ENCODE data around the gene HGF.

The HGF gene

DNA sequence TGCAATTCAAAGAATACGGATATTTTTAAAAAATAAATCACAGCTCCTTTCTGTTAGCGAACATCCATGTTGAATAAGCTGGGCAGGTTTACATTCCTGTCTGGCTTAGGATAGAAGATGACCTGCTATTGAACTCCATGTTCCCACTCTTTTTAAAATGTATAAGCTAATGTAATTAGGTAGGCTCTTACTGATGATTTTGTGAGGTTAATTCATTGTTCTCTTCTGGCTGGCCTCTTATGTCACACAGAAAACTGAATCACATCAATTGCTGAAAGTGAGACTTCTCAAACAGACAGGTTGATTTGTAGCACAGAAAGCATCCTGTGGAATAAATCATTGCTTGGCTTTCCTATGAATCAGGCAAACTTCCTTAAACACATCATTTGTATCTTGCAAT is 24.2 kb downstream of the HGF start:
- H3K4me1 ChIP-seq (ENCODE audit: control insufficient read depth, insufficient read depth, low read depth, low read length): no peaks in the 10 kb centered on the region
- no peaks in the 10 kb centered on the region for H3K27me3 ChIP-seq (ENCODE audit: control insufficient read depth in 1 of 2, insufficient read depth in 1 of 2, low read length in 2 of 2)
- H3K27ac ChIP-seq (ENCODE audit: low read length, poor library complexity, severe bottlenecking): no peak overlapping the region
- whole genome bisulfite sequencing: 100% methylated on average over 1 of the region's 2 CpGs
- H2BK120ac ChIP-seq (ENCODE audit: low read depth, low read length): no peak overlapping the region
- H4K8ac ChIP-seq (ENCODE audit: low read length): no peak overlapping the region
- H2BK15ac ChIP-seq (ENCODE audit: low read depth, poor library complexity, severe bottlenecking): no peak overlapping the region
- H3K14ac ChIP-seq (ENCODE audit: low read length in 2 of 2): no peak overlapping the region
- H3K4me2 ChIP-seq (ENCODE audit: low read length, poor library complexity, severe bottlenecking): no peak overlapping the region
- peaks cover 1% of the 10 kb centered on the region for H3K9me3 ChIP-seq (ENCODE audit: control insufficient read depth, low read length)
- no peak overlapping the region for H3K18ac ChIP-seq (ENCODE audit: low read depth in 1 of 2, low read length in 2 of 2)
- H2AFZ ChIP-seq (ENCODE audit: low read depth, low read length): no peak overlapping the region
- H3K36me3 ChIP-seq (ENCODE audit: control insufficient read depth in 1 of 2, insufficient read depth in 2 of 2, low read depth in 1 of 2, low read length in 2 of 2): peaks cover 0 to 70% of the 10 kb centered on the region in 2 experiments
- DNase-seq: no peak
- H2AK5ac ChIP-seq (ENCODE audit: low read length, severe bottlenecking): no peak overlapping the region
- H3K79me1 ChIP-seq (replicated peaks; ENCODE audit: low read length, poor library complexity, severe bottlenecking): no peaks in the 10 kb centered on the region
- no peak overlapping the region for H3K4ac ChIP-seq (ENCODE audit: low read depth in 1 of 2, low read length in 2 of 2)
- no peak overlapping the region for H2BK5ac ChIP-seq (ENCODE audit: low read depth, low read length, poor library complexity, severe bottlenecking)
- no peak overlapping the region for H4K91ac ChIP-seq (ENCODE audit: low read length)
- no peak overlapping the region for H3K23ac ChIP-seq (ENCODE audit: low read length in 2 of 2)
- no peak overlapping the region for H3K9ac ChIP-seq (ENCODE audit: low read length)
- H2BK12ac ChIP-seq (ENCODE audit: low read length in 2 of 2): no peak overlapping the region
- no peak overlapping the region for H3K4me3 ChIP-seq (ENCODE audit: insufficient read depth in 1 of 2, low read depth in 1 of 2, low read length in 2 of 2)

DNA sequence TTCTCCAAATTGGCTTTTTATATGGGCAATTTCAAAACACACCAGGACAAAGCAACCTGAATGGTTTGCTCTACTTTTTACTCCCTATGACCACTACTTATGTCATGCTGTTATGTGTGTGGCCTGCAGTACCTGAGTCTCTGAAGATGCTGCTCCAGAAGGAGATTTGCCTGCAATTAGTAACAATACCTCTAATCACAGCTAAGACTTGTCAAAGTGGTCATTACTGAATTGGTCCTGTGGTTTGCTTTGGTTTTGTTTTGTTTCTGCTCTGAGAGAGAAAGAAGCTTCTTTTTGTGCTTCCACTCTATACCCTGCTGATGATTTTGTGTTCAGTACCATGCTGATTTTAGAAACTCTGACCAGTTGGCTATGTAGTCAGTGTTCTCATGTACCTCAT is 25.5 kb downstream of the HGF start:
- H2BK12ac ChIP-seq (ENCODE audit: low read length in 2 of 2): no peak overlapping the region
- H3K23ac ChIP-seq (ENCODE audit: low read length in 2 of 2): no peak overlapping the region
- H3K4me1 ChIP-seq (ENCODE audit: control insufficient read depth, insufficient read depth, low read depth, low read length): no peaks in the 10 kb centered on the region
- no peaks in the 10 kb centered on the region for H3K79me1 ChIP-seq (replicated peaks; ENCODE audit: low read length, poor library complexity, severe bottlenecking)
- no peak overlapping the region for H3K4ac ChIP-seq (ENCODE audit: low read depth in 1 of 2, low read length in 2 of 2)
- H2BK5ac ChIP-seq (ENCODE audit: low read depth, low read length, poor library complexity, severe bottlenecking): no peak overlapping the region
- H3K27me3 ChIP-seq (ENCODE audit: control insufficient read depth in 1 of 2, insufficient read depth in 1 of 2, low read length in 2 of 2): no peaks in the 10 kb centered on the region
- no peak overlapping the region for H2AK5ac ChIP-seq (ENCODE audit: low read length, severe bottlenecking)
- no peak overlapping the region for H3K4me2 ChIP-seq (ENCODE audit: low read length, poor library complexity, severe bottlenecking)
- peaks cover 0 to 73% of the 10 kb centered on the region in 2 experiments for H3K36me3 ChIP-seq (ENCODE audit: control insufficient read depth in 1 of 2, insufficient read depth in 2 of 2, low read depth in 1 of 2, low read length in 2 of 2)
- no peak overlapping the region for H3K27ac ChIP-seq (ENCODE audit: low read length, poor library complexity, severe bottlenecking)
- no peak overlapping the region for H2AFZ ChIP-seq (ENCODE audit: low read depth, low read length)
- H4K91ac ChIP-seq (ENCODE audit: low read length): no peak overlapping the region
- H4K8ac ChIP-seq (ENCODE audit: low read length): no peak overlapping the region
- no peak for DNase-seq
- no peak overlapping the region for H3K18ac ChIP-seq (ENCODE audit: low read depth in 1 of 2, low read length in 2 of 2)
- no peak overlapping the region for H3K14ac ChIP-seq (ENCODE audit: low read length in 2 of 2)
- H3K9me3 ChIP-seq (ENCODE audit: control insufficient read depth, low read length): peaks cover 6% of the 10 kb centered on the region
- H2BK120ac ChIP-seq (ENCODE audit: low read depth, low read length): no peak overlapping the region
- no peak overlapping the region for H3K4me3 ChIP-seq (ENCODE audit: insufficient read depth in 1 of 2, low read depth in 1 of 2, low read length in 2 of 2)
- H2BK15ac ChIP-seq (ENCODE audit: low read depth, poor library complexity, severe bottlenecking): no peak overlapping the region
- H3K9ac ChIP-seq (ENCODE audit: low read length): no peak overlapping the region

DNA sequence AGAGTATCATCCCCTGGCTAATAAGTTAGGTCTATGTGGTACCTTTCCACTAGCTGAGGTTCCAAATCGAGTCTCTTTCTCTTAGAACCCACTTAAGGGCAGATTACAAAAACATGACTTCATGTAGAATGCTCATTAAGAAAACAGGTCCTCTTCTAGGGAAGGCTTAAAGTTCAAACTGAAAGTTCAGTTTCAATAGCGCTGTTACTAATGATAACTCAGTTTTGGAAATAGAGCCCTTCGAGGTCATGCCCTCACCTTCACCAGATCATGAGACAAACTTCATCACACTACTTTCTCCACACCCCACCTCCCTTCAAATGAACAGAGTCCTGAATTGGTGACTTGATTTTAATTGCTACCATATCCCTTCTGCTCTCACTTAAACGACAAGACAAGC is 26.2 kb downstream of the HGF start:
- Histone ChIP-seq H2BK5ac (ENCODE audit: low read depth, low read length, poor library complexity, severe bottlenecking) (no peak overlapping the region), H3K18ac (ENCODE audit: low read depth in 1 of 2, low read length in 2 of 2) (no peak overlapping the region), H3K4me3 (ENCODE audit: insufficient read depth in 1 of 2, low read depth in 1 of 2, low read length in 2 of 2) (no peak overlapping the region), H3K27ac (ENCODE audit: low read length, poor library complexity, severe bottlenecking) (no peak overlapping the region), H3K23ac (ENCODE audit: low read length in 2 of 2) (no peak overlapping the region), H3K79me1 (replicated peaks; ENCODE audit: low read length, poor library complexity, severe bottlenecking) (no peaks in the 10 kb centered on the region), H3K14ac (ENCODE audit: low read length in 2 of 2) (no peak overlapping the region), H4K8ac (ENCODE audit: low read length) (no peak overlapping the region), H3K4me1 (ENCODE audit: control insufficient read depth, insufficient read depth, low read depth, low read length) (no peaks in the 10 kb centered on the region), H3K36me3 (ENCODE audit: control insufficient read depth in 1 of 2, insufficient read depth in 2 of 2, low read depth in 1 of 2, low read length in 2 of 2) (peaks cover 0 to 81% of the 10 kb centered on the region in 2 experiments), H3K4me2 (ENCODE audit: low read length, poor library complexity, severe bottlenecking) (no peak overlapping the region), H3K27me3 (ENCODE audit: control insufficient read depth in 1 of 2, insufficient read depth in 1 of 2, low read length in 2 of 2) (no peaks in the 10 kb centered on the region), H4K91ac (ENCODE audit: low read length) (no peak overlapping the region), H2BK120ac (ENCODE audit: low read depth, low read length) (no peak overlapping the region), H3K9ac (ENCODE audit: low read length) (no peak overlapping the region), H2BK12ac (ENCODE audit: low read length in 2 of 2) (no peak overlapping the region), H2AFZ (ENCODE audit: low read depth, low read length) (no peak overlapping the region), H2AK5ac (ENCODE audit: low read length, severe bottlenecking) (no peak overlapping the region), H3K4ac (ENCODE audit: low read depth in 1 of 2, low read length in 2 of 2) (no peak overlapping the region), H2BK15ac (ENCODE audit: low read depth, poor library complexity, severe bottlenecking) (no peak overlapping the region), H3K9me3 (ENCODE audit: control insufficient read depth, low read length) (peaks cover 6% of the 10 kb centered on the region)
- 83% methylated on average over 3 of the region's 4 CpGs for WGBS
- DNase-seq: no peak

DNA sequence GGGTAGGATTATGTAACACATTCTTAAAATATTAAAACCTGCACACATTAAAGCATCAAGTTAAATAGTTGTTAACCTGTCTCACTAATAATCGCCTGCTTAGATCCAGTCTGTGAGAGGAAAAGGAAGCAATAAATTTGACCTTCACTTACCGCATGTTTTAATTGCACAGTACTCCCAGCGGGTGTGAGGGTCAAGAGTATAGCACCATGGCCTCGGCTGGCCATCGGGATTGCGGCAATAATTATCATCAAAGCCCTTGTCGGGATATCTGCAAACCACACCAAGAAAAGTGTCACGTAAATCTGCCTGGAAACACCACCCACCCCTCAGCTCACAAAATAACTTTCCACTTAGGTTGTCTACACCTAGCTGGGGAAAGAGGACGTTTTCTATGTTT is 26.6 kb downstream of the HGF start:
- H2BK15ac ChIP-seq (ENCODE audit: low read depth, poor library complexity, severe bottlenecking): no peak overlapping the region
- no peak overlapping the region for H2BK12ac ChIP-seq (ENCODE audit: low read length in 2 of 2)
- no peak overlapping the region for H3K27ac ChIP-seq (ENCODE audit: low read length, poor library complexity, severe bottlenecking)
- H3K9me3 ChIP-seq (ENCODE audit: control insufficient read depth, low read length): peaks cover 6% of the 10 kb centered on the region
- no peak for DNase-seq
- no peak overlapping the region for H3K9ac ChIP-seq (ENCODE audit: low read length)
- H2AFZ ChIP-seq (ENCODE audit: low read depth, low read length): no peak overlapping the region
- peak overlapping the region; percentile 47 for H4K8ac ChIP-seq (ENCODE audit: low read length)
- H2BK120ac ChIP-seq (ENCODE audit: low read depth, low read length): no peak overlapping the region
- H3K4me1 ChIP-seq (ENCODE audit: control insufficient read depth, insufficient read depth, low read depth, low read length): no peaks in the 10 kb centered on the region
- H2BK5ac ChIP-seq (ENCODE audit: low read depth, low read length, poor library complexity, severe bottlenecking): no peak overlapping the region
- no peaks in the 10 kb centered on the region for H3K27me3 ChIP-seq (ENCODE audit: control insufficient read depth in 1 of 2, insufficient read depth in 1 of 2, low read length in 2 of 2)
- H3K79me1 ChIP-seq (replicated peaks; ENCODE audit: low read length, poor library complexity, severe bottlenecking): no peaks in the 10 kb centered on the region
- peak overlapping the region in 1 of 2 experiments; percentile 22 for H3K18ac ChIP-seq (ENCODE audit: low read depth in 1 of 2, low read length in 2 of 2)
- WGBS: 38% methylated on average over 9 of the region's 9 CpGs
- no peak overlapping the region for H3K4me3 ChIP-seq (ENCODE audit: insufficient read depth in 1 of 2, low read depth in 1 of 2, low read length in 2 of 2)
- no peak overlapping the region for H3K4ac ChIP-seq (ENCODE audit: low read depth in 1 of 2, low read length in 2 of 2)
- H2AK5ac ChIP-seq (ENCODE audit: low read length, severe bottlenecking): no peak overlapping the region
- no peak overlapping the region for H3K23ac ChIP-seq (ENCODE audit: low read length in 2 of 2)
- H4K91ac ChIP-seq (ENCODE audit: low read length): no peak overlapping the region
- H3K14ac ChIP-seq (ENCODE audit: low read length in 2 of 2): no peak overlapping the region
- H3K36me3 ChIP-seq (ENCODE audit: control insufficient read depth in 1 of 2, insufficient read depth in 2 of 2, low read depth in 1 of 2, low read length in 2 of 2): peaks cover 0 to 83% of the 10 kb centered on the region in 2 experiments
- no peak overlapping the region for H3K4me2 ChIP-seq (ENCODE audit: low read length, poor library complexity, severe bottlenecking)
